Neural cell (in vitro differentiated cells): Measurements from ENCODE around the gene CCER1. TPM values are rescaled to one million over a fixed set of nuclear protein-coding genes. Genes with fewer than 3 reads are reported as not detected.

Experiments used
- H2AFZ ChIP-seq: fragments of 200-600, 300-800 bp; sonication (generic), shearing (Covaris generic); 2 replicates; pipeline ENCODE4 v1.6.0; 2014; ENCODE audit warnings: low read depth, mild to moderate bottlenecking, antibody characterized with exemption, low read length, moderate library complexity
- H3F3A ChIP-seq: fragments of 200-600 bp; shearing (Covaris generic); 2 replicates; pipeline ENCODE4 v1.6.1; 2016; ENCODE audit warnings: mild to moderate bottlenecking, moderate library complexity, mixed read lengths, antibody characterized with exemption, low read length; ENCODE audit not compliant: insufficient read depth, poor library complexity, severe bottlenecking
- H3K27ac ChIP-seq: fragments of 200-600, 300-800 bp; sonication (generic), shearing (Covaris generic); 2 replicates; pipeline ENCODE4 v1.5.1; 2014; ENCODE audit warnings: mild to moderate bottlenecking, low read length, moderate library complexity
- H3K27me3 ChIP-seq: fragments of 300-800, 200-600 bp; sonication (generic), shearing (Covaris generic); 2 replicates; pipeline ENCODE4 v1.6.0; 2014; ENCODE audit warnings: mild to moderate bottlenecking, low read depth, low read length, moderate library complexity; ENCODE audit not compliant: insufficient read depth
- H3K36me3 ChIP-seq: fragments of 300-800, 200-600 bp; sonication (generic), shearing (Covaris generic); 2 replicates; pipeline ENCODE4 v1.5.1; 2014; ENCODE audit warnings: mild to moderate bottlenecking, antibody characterized with exemption, low read length, moderate library complexity; ENCODE audit not compliant: insufficient read depth
- H3K4me2 ChIP-seq: fragments of 300-800, 200-600 bp; sonication (generic), shearing (Covaris generic); 2 replicates; pipeline ENCODE4 v1.6.0; 2014; ENCODE audit warnings: mild to moderate bottlenecking, low read length
- H3K4me3 ChIP-seq: fragments of 300-800, 200-600 bp; sonication (generic), shearing (Covaris generic); 2 replicates; pipeline ENCODE4 v1.5.1; 2014; ENCODE audit warnings: mild to moderate bottlenecking, low read length, moderate library complexity
- H3K79me2 ChIP-seq: fragments of 200-600 bp; shearing (Covaris generic); replicated peaks from 2 replicates; pipeline ENCODE4 v1.6.0; 2014; ENCODE audit warnings: mild to moderate bottlenecking, low read length, moderate library complexity; ENCODE audit not compliant: insufficient read depth
- H3K9ac ChIP-seq: fragments of 300-800, 200-600 bp; sonication (generic), shearing (Covaris generic); 2 replicates; pipeline ENCODE4 v1.6.1; 2016; ENCODE audit warnings: mild to moderate bottlenecking, low read length, mixed read lengths
- H3K9me2 ChIP-seq: fragments of 200-600 bp; shearing (Covaris generic); 2 replicates; pipeline ENCODE4 v1.6.1; 2016; ENCODE audit warnings: mild to moderate bottlenecking, low read length, mixed read lengths; ENCODE audit not compliant: insufficient read depth
- H3K9me3 ChIP-seq: fragments of 200-600, 300-800 bp; sonication (generic), shearing (Covaris generic); 2 replicates; pipeline ENCODE4 v1.6.1; 2016; ENCODE audit warnings: mild to moderate bottlenecking, mixed run types, low read length, moderate library complexity, mixed read lengths
- H4K20me1 ChIP-seq: fragments of 200-600 bp; shearing (Covaris generic); 2 replicates; pipeline ENCODE4 v1.6.1; 2016; ENCODE audit warnings: mild to moderate bottlenecking, mixed run types; ENCODE audit not compliant: insufficient read depth
- EP300 ChIP-seq: fragments of 450-650 bp; conservative IDR thresholded peaks from 2 replicates; pipeline ENCODE4 v1.6.1; 2014; ENCODE audit warnings: antibody characterized with exemption, mild to moderate bottlenecking, moderate library complexity; ENCODE audit not compliant: poor library complexity, severe bottlenecking
- EZH2 ChIP-seq: fragments of 200-600, 300-800 bp; shearing (Covaris generic), sonication (generic); IDR thresholded peaks from 2 replicates; pipeline ENCODE4 v1.6.1; 2014; ENCODE audit warnings: antibody characterized with exemption, low read length, borderline replicate concordance, mild to moderate bottlenecking; ENCODE audit not compliant: insufficient read depth, poor library complexity, severe bottlenecking
- MXI1 ChIP-seq: fragments of 450-650 bp; conservative IDR thresholded peaks from 2 replicates; pipeline ENCODE4 v1.6.1; 2014; ENCODE audit warnings: antibody characterized with exemption, mild to moderate bottlenecking; ENCODE audit not compliant: poor library complexity, severe bottlenecking
- POLR2AphosphoS5 ChIP-seq: IDR thresholded peaks from 2 replicates; pipeline ENCODE4 v1.6.1; 2012
- RAD21 ChIP-seq: fragments of 450-650 bp; conservative IDR thresholded peaks from 2 replicates; pipeline ENCODE4 v1.6.1; 2014; ENCODE audit warnings: antibody characterized with exemption, mild to moderate bottlenecking, moderate library complexity
- SMC3 ChIP-seq: fragments of 450-650 bp; conservative IDR thresholded peaks from 2 replicates; pipeline ENCODE4 v1.6.1; 2014; ENCODE audit warnings: antibody characterized with exemption, mild to moderate bottlenecking, moderate library complexity; ENCODE audit not compliant: poor library complexity
- TAF1 ChIP-seq: IDR thresholded peaks from 2 replicates; pipeline ENCODE4 v1.6.1; 2012; ENCODE audit warnings: low read depth
- polyA plus RNA-seq: library from polyadenylated mRNA; depleted of rRNA; stranded (reverse); fragments of >200 nt; gene quantifications from 2 replicates; pipeline ENCODE4 v1.2.3, GENCODE V29; 2014
- TF ChIP-seq, protein P1 (sequence below): fragments of 450-650 bp; IDR thresholded peaks from 2 replicates; pipeline ENCODE4 v1.5.1; 2014; ENCODE audit warnings: antibody characterized with exemption, mild to moderate bottlenecking, moderate library complexity; ENCODE audit not compliant: poor library complexity, severe bottlenecking
- TF ChIP-seq, protein P2 (sequence below): IDR thresholded peaks from 2 replicates; pipeline ENCODE4 v1.6.1; 2012; ENCODE audit warnings: borderline replicate concordance

Gene CCER1
- polyA plus RNA-seq, 1 donor from 2014 or later: not detected

DNA sequence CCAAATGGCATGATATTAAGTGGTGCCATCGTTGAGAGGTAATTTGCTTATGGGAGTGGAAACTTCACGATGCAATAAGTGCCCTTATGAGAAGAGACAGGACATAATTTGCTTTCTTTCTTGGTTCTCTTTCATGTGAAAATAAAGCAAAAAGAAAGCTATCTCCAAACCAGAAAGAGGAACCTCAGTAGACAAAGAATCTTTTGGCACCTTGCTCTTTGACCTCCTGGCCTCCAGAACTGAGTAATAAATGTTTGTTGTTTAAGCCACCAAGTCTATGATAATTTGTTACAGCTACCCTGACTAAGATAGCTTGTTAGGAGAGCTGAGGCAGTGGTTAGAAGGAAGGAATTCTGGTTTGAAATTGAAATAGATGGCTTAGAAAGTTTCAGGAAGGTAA is 39.6 kb downstream of the CCER1 start:
- no peaks in the 10 kb centered on the region for H3F3A ChIP-seq
- H2AFZ ChIP-seq: no peak overlapping the region

DNA sequence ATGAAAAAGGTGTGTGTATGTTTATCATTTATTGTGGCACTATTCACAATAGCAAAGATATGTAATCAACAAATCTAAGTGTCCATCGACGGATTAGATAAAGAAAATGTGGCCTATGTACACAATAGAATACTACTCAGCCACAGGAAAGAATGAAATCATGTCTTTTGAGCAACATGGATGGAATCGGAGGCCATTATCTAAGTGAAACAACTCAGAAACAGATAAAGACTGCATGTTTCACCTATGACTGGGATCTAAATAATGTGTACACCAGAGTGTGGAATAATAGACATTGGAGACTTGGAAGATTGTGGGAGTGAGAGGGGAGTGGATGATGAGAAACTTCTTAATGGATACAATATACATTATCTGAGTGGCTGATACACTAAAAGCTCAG is 44.0 kb downstream of the CCER1 start:
- H3F3A ChIP-seq: no peaks in the 10 kb centered on the region
- no peak overlapping the region for H3K27ac ChIP-seq
- no peak overlapping the region for H3K4me2 ChIP-seq
- H4K20me1 ChIP-seq: no peaks in the 10 kb centered on the region
- H3K79me2 ChIP-seq: no peaks in the 10 kb centered on the region
- H3K9ac ChIP-seq: no peak overlapping the region
- H3K9me3 ChIP-seq: no peaks in the 10 kb centered on the region
- no peaks in the 10 kb centered on the region for H3K9me2 ChIP-seq
- H3K27me3 ChIP-seq: no peaks in the 10 kb centered on the region
- H3K4me3 ChIP-seq: no peak overlapping the region
- H3K36me3 ChIP-seq: no peaks in the 10 kb centered on the region
- TF ChIP-seq SMC3 (no peak), TAF1 (no peak), MXI1 (no peak), EZH2 (no peak)
- H2AFZ ChIP-seq: no peak overlapping the region

More for the DNA sequence above, 39.6 kb downstream of the CCER1 start:
- Histone ChIP-seq H3K9ac (no peak overlapping the region), H3K79me2 (no peaks in the 10 kb centered on the region), H3K27me3 (no peaks in the 10 kb centered on the region), H3K9me3 (no peaks in the 10 kb centered on the region), H3K36me3 (no peaks in the 10 kb centered on the region), H3K9me2 (no peaks in the 10 kb centered on the region), H3K4me2 (no peak overlapping the region), H4K20me1 (no peaks in the 10 kb centered on the region), H3K27ac (no peak overlapping the region), H3K4me3 (no peak overlapping the region)
- no peak for TF ChIP-seq SMC3
- TF ChIP-seq MXI1: no peak
- TF ChIP-seq EP300: no peak
- TF ChIP-seq, protein P1, sequence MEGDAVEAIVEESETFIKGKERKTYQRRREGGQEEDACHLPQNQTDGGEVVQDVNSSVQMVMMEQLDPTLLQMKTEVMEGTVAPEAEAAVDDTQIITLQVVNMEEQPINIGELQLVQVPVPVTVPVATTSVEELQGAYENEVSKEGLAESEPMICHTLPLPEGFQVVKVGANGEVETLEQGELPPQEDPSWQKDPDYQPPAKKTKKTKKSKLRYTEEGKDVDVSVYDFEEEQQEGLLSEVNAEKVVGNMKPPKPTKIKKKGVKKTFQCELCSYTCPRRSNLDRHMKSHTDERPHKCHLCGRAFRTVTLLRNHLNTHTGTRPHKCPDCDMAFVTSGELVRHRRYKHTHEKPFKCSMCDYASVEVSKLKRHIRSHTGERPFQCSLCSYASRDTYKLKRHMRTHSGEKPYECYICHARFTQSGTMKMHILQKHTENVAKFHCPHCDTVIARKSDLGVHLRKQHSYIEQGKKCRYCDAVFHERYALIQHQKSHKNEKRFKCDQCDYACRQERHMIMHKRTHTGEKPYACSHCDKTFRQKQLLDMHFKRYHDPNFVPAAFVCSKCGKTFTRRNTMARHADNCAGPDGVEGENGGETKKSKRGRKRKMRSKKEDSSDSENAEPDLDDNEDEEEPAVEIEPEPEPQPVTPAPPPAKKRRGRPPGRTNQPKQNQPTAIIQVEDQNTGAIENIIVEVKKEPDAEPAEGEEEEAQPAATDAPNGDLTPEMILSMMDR: no peak
- no peak for TF ChIP-seq POLR2AphosphoS5
- TF ChIP-seq TAF1: no peak
- TF ChIP-seq RAD21: no peak
- TF ChIP-seq EZH2: no peak
- TF ChIP-seq, protein P2, sequence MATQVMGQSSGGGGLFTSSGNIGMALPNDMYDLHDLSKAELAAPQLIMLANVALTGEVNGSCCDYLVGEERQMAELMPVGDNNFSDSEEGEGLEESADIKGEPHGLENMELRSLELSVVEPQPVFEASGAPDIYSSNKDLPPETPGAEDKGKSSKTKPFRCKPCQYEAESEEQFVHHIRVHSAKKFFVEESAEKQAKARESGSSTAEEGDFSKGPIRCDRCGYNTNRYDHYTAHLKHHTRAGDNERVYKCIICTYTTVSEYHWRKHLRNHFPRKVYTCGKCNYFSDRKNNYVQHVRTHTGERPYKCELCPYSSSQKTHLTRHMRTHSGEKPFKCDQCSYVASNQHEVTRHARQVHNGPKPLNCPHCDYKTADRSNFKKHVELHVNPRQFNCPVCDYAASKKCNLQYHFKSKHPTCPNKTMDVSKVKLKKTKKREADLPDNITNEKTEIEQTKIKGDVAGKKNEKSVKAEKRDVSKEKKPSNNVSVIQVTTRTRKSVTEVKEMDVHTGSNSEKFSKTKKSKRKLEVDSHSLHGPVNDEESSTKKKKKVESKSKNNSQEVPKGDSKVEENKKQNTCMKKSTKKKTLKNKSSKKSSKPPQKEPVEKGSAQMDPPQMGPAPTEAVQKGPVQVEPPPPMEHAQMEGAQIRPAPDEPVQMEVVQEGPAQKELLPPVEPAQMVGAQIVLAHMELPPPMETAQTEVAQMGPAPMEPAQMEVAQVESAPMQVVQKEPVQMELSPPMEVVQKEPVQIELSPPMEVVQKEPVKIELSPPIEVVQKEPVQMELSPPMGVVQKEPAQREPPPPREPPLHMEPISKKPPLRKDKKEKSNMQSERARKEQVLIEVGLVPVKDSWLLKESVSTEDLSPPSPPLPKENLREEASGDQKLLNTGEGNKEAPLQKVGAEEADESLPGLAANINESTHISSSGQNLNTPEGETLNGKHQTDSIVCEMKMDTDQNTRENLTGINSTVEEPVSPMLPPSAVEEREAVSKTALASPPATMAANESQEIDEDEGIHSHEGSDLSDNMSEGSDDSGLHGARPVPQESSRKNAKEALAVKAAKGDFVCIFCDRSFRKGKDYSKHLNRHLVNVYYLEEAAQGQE: no peak
